HEK293 (cell line): ENCODE measurements around the gene TTC31.

Source experiments
- ATF2 ChIP-seq: fragments of 450-650 bp; formaldehyde crosslinking; IDR thresholded peaks from 2 replicates; pipeline ENCODE4 v1.5.1; 2016; ENCODE audit warnings: missing biosample characterization, missing genetic modification characterization, low read depth
- CTCF ChIP-seq: fragments of 450-650 bp; formaldehyde crosslinking; IDR thresholded peaks from 2 replicates; pipeline ENCODE4 v1.5.1; 2016; ENCODE audit warnings: missing biosample characterization, missing genetic modification characterization
- ELK4 ChIP-seq: IDR thresholded peaks from 2 replicates; pipeline ENCODE4 v1.6.1; 2011; ENCODE audit warnings: mild to moderate bottlenecking, low read depth, low read length, borderline replicate concordance
- HOXA7 ChIP-seq: sonication (generic); formaldehyde crosslinking; IDR thresholded peaks from 2 replicates; pipeline ENCODE4 v1.8.1; 2022; ENCODE audit warnings: missing genetic modification reagents, borderline replicate concordance
- IKZF3 ChIP-seq: fragments of 450-650 bp; IDR thresholded peaks from 2 replicates; pipeline ENCODE4 v1.5.0; 2018; ENCODE audit warnings: missing biosample characterization, mild to moderate bottlenecking, missing genetic modification characterization, moderate library complexity
- KLF7 ChIP-seq: fragments of 450-650 bp; formaldehyde crosslinking; IDR thresholded peaks from 2 replicates; pipeline ENCODE4 v1.5.1; 2016; ENCODE audit warnings: missing biosample characterization, missing genetic modification characterization, borderline replicate concordance
- MZF1 ChIP-seq: fragments of 450-650 bp; formaldehyde crosslinking; IDR thresholded peaks from 2 replicates; pipeline ENCODE4 v1.5.1; 2017; ENCODE audit warnings: missing biosample characterization, missing genetic modification characterization, borderline replicate concordance
- PRDM4 ChIP-seq: fragments of 450-650 bp; formaldehyde crosslinking; IDR thresholded peaks from 2 replicates; pipeline ENCODE4 v1.5.1; 2017; ENCODE audit warnings: missing biosample characterization, missing genetic modification characterization
- REPIN1 ChIP-seq: fragments of 450-650 bp; formaldehyde crosslinking; IDR thresholded peaks from 2 replicates; pipeline ENCODE4 v1.5.1; 2017; ENCODE audit warnings: missing biosample characterization, missing genetic modification characterization, low read depth
- SALL2 ChIP-seq: fragments of 450-650 bp; formaldehyde crosslinking; IDR thresholded peaks from 2 replicates; pipeline ENCODE4 v1.5.0; 2017; ENCODE audit warnings: missing biosample characterization, mild to moderate bottlenecking, missing genetic modification characterization, borderline replicate concordance
- TSHZ1 ChIP-seq: fragments of 450-650 bp; formaldehyde crosslinking; IDR thresholded peaks from 2 replicates; pipeline ENCODE4 v1.5.1; 2016; ENCODE audit warnings: missing biosample characterization, missing genetic modification characterization, borderline replicate concordance
- ZFHX2 ChIP-seq: fragments of 450-650 bp; formaldehyde crosslinking; conservative IDR thresholded peaks from 2 replicates; pipeline ENCODE4 v1.5.1; 2016; ENCODE audit warnings: missing biosample characterization, missing genetic modification characterization
- ZIC2 ChIP-seq: fragments of 450-650 bp; formaldehyde crosslinking; IDR thresholded peaks from 2 replicates; pipeline ENCODE4 v1.5.1; 2016; ENCODE audit warnings: missing biosample characterization, missing genetic modification characterization
- ZNF112 ChIP-seq: fragments of 450-650 bp; formaldehyde crosslinking; IDR thresholded peaks from 2 replicates; pipeline ENCODE4 v1.5.0; 2017; ENCODE audit warnings: missing biosample characterization, missing genetic modification characterization
- ZNF133 ChIP-seq: fragments of 450-650 bp; formaldehyde crosslinking; IDR thresholded peaks from 2 replicates; pipeline ENCODE4 v1.5.1; 2016; ENCODE audit warnings: missing biosample characterization, missing genetic modification characterization
- ZNF175 ChIP-seq: fragments of 450-650 bp; formaldehyde crosslinking; IDR thresholded peaks from 2 replicates; pipeline ENCODE4 v1.5.1; 2016; ENCODE audit warnings: missing biosample characterization, missing genetic modification characterization
- ZNF18 ChIP-seq: fragments of 450-650 bp; formaldehyde crosslinking; IDR thresholded peaks from 2 replicates; pipeline ENCODE4 v1.5.1; 2016; ENCODE audit warnings: missing biosample characterization, missing genetic modification characterization
- ZNF211 ChIP-seq: fragments of 450-650 bp; formaldehyde crosslinking; IDR thresholded peaks from 2 replicates; pipeline ENCODE4 v1.5.1; 2016; ENCODE audit warnings: low read depth, missing biosample characterization, missing genetic modification characterization
- ZNF292 ChIP-seq: fragments of 450-650 bp; formaldehyde crosslinking; IDR thresholded peaks from 2 replicates; pipeline ENCODE4 v1.5.1; 2016; ENCODE audit warnings: low read depth, missing biosample characterization, missing genetic modification characterization, borderline replicate concordance
- ZNF521 ChIP-seq: fragments of 450-650 bp; formaldehyde crosslinking; IDR thresholded peaks from 2 replicates; pipeline ENCODE4 v1.5.1; 2017; ENCODE audit warnings: missing biosample characterization, mild to moderate bottlenecking, missing genetic modification characterization
- ZNF580 ChIP-seq: fragments of 450-650 bp; formaldehyde crosslinking; IDR thresholded peaks from 2 replicates; pipeline ENCODE4 v1.5.1; 2016; ENCODE audit warnings: missing biosample characterization, missing genetic modification characterization
- ZNF621 ChIP-seq: fragments of 450-650 bp; formaldehyde crosslinking; IDR thresholded peaks from 2 replicates; pipeline ENCODE4 v1.5.1; 2017; ENCODE audit warnings: missing biosample characterization, missing genetic modification characterization
- ZNF76 ChIP-seq: fragments of 450-650 bp; formaldehyde crosslinking; IDR thresholded peaks from 2 replicates; pipeline ENCODE4; 2016; ENCODE audit warnings: low read depth, missing biosample characterization, missing genetic modification characterization, borderline replicate concordance
- ZNF791 ChIP-seq: fragments of 450-650 bp; formaldehyde crosslinking; IDR thresholded peaks from 2 replicates; pipeline ENCODE4 v1.5.1; 2016; ENCODE audit warnings: missing biosample characterization, missing genetic modification characterization
- ZNF792 ChIP-seq: fragments of 450-650 bp; formaldehyde crosslinking; IDR thresholded peaks from 2 replicates; pipeline ENCODE4 v1.5.1; 2016; ENCODE audit warnings: missing biosample characterization, missing genetic modification characterization
- ZSCAN16 ChIP-seq: fragments of 450-650 bp; formaldehyde crosslinking; IDR thresholded peaks from 2 replicates; pipeline ENCODE4 v1.5.1; 2016; ENCODE audit warnings: missing biosample characterization, missing genetic modification characterization
- ZSCAN30 ChIP-seq: fragments of 450-650 bp; IDR thresholded peaks from 2 replicates; pipeline ENCODE4 v1.5.1; 2018; ENCODE audit warnings: missing biosample characterization, mild to moderate bottlenecking, missing genetic modification characterization, moderate library complexity

The TTC31 gene

GRCh38 chr2:74440378-74441169 lies 42.3 kb upstream of the TTC31 start (continued):
- no peak for TF ChIP-seq TSHZ1 (tag by site-specific recombination)
- no peak for TF ChIP-seq ZNF175 (tag by site-specific recombination)
- 0 out of 2 replicates have a peak, but pooled peaks have one; percentile 33 for TF ChIP-seq ZSCAN30 (tag by site-specific recombination)
- TF ChIP-seq ZNF292 (tag by site-specific recombination): no peak
- no peak for TF ChIP-seq PRDM4 (tag by site-specific recombination)
- peak; percentile 62 for TF ChIP-seq IKZF3 (tag by site-specific recombination)
- peak; percentile 92 for TF ChIP-seq CTCF
- peak; percentile 85 for TF ChIP-seq ZFHX2 (tag by site-specific recombination)
- TF ChIP-seq ZSCAN16 (tag by site-specific recombination): no peak
- no peak for TF ChIP-seq SALL2 (tag by site-specific recombination)
- no peak for TF ChIP-seq ZNF76
- TF ChIP-seq ZNF580: peak; percentile 66
- no peak for TF ChIP-seq ZNF792 (tag by site-specific recombination)
- TF ChIP-seq ZNF133 (tag by site-specific recombination): no peak
- peak; percentile 30; the same call in 1 of the 2 replicates for TF ChIP-seq ZIC2
- TF ChIP-seq ZNF112 (tag by site-specific recombination): no peak
- TF ChIP-seq ATF2 (tag by site-specific recombination): no peak
- TF ChIP-seq MZF1 (tag by site-specific recombination): no peak
- TF ChIP-seq REPIN1: no peak
- no peak for TF ChIP-seq ZNF621 (tag by site-specific recombination)
- TF ChIP-seq ELK4: peak; percentile 38; the same call in 1 of the 2 replicates
- TF ChIP-seq ZNF18 (tag by site-specific recombination): peak; percentile 45
- no peak for TF ChIP-seq ZNF521 (tag by site-specific recombination)
- TF ChIP-seq KLF7: peak; percentile 74; the same call in 1 of the 2 replicates
- no peak for TF ChIP-seq HOXA7 (CRISPR knock-in tag)
- TF ChIP-seq ZNF211 (tag by site-specific recombination): no peak
- no peak for TF ChIP-seq ZNF791 (tag by site-specific recombination)
